HG02938 (cell line): ENCODE data around the gene SNPH.

Experiments used
- ATAC-seq: cut with Tn5 transposase; IDR thresholded peaks from one replicate; pipeline ENCODE4 v1.9.1; 2021; ENCODE audit warnings: mild to moderate bottlenecking, moderate library complexity; ENCODE audit not compliant: unreplicated experiment

The SNPH gene

DNA sequence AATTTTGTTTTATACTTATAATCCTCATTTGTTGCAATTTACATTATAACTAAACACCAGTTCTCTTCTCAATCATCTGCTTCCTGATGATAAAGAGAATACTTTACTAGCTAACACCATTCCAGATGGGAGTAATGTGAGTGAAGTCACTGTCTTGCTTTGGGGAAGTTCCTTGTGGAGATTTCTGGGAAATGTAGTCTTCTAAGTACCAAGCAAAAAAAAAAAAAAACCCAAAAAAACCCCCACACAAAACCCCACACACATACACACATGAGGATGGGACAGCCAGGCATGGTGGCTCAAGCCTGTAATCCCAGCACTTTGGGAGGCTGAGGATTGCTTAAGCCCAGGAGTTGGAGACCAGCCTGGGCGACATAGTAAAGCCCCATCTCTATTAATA lies 2.2 kb upstream of the SNPH start:
- no peak for ATAC-seq

- no peak for ATAC-seq
These were observed 1.4 kb upstream of the SNPH start for GRCh38 chr20:1264727-1265126.

- no peak for ATAC-seq
These were observed 723 bp upstream of the SNPH start for GRCh38 chr20:1265226-1265915.

GRCh38 chr20:1265916-1266166 lies 253 bp upstream of the SNPH start:
- ATAC-seq, result no peak

- no peak for ATAC-seq
These were observed 1.1 kb downstream of the SNPH start for GRCh38 chr20:1267161-1267560.

GRCh38 chr20:1267809-1268374 lies 1.8 kb downstream of the SNPH start:
- ATAC-seq, result no peak

DNA sequence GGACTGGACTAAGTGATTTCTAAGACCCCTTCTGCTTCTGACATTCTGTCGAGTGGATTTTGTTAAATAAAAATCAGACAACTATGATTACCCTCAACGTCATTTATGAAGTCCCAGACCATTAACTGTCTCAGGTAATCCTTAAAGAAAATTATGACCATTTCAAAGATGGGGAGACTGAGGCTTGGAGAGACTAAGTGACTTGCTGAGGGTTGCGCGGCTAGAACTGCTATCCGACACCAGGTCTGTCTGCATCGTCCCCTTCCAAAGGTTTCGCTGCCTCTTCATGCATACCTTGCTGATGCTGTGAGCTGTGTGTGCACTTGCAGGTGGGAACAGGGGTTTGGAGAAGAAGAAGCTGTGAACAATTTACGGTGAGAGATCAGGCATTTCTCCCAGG lies 3.1 kb downstream of the SNPH start:
- no peak for ATAC-seq

DNA sequence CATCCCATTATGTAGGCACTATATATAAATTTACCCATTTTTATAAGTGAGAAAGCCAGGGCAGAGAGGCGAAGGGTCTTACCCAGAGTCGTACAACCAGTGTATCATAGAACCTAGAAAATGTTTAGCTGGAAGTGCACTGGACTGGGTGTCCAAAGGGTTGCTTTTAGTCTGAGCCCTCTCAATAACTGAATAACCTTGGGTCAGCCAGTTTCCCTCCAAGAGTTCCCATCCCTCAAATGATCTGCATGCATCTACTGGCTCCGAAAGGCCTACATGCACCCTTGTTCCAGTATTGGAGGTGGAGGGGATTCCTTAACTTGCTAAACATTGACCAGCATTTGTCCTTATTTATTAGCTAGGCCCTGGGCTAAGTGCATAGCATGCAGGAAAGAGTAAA lies 3.8 kb downstream of the SNPH start:
- no peak for ATAC-seq

GRCh38 chr20:1272368-1273100 lies 6.4 kb downstream of the SNPH start:
- ATAC-seq, result no peak

DNA sequence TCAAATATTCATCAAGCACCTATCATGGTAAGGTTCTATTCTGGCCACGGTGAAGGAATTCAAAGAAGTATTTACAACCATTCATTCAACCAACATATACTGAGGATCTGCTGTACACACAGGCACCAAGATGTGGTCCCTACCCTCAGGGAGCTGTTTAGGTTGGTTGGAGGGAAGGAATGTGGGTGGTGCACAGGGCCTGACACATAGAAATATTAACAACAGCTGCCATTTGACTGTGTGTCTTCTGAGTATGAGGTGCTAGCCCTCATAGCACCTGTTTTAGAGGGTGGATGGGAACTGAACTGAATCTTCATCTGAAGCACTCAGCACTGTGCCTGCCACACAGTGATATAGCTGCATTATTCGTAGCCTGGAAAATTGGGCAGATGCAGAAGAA lies 7.3 kb downstream of the SNPH start:
- no peak for ATAC-seq

GRCh38 chr20:1274485-1275311 lies 8.6 kb downstream of the SNPH start:
- ATAC-seq, result no peak

GRCh38 chr20:1275919-1276318 lies 9.8 kb downstream of the SNPH start:
- no peak for ATAC-seq

DNA sequence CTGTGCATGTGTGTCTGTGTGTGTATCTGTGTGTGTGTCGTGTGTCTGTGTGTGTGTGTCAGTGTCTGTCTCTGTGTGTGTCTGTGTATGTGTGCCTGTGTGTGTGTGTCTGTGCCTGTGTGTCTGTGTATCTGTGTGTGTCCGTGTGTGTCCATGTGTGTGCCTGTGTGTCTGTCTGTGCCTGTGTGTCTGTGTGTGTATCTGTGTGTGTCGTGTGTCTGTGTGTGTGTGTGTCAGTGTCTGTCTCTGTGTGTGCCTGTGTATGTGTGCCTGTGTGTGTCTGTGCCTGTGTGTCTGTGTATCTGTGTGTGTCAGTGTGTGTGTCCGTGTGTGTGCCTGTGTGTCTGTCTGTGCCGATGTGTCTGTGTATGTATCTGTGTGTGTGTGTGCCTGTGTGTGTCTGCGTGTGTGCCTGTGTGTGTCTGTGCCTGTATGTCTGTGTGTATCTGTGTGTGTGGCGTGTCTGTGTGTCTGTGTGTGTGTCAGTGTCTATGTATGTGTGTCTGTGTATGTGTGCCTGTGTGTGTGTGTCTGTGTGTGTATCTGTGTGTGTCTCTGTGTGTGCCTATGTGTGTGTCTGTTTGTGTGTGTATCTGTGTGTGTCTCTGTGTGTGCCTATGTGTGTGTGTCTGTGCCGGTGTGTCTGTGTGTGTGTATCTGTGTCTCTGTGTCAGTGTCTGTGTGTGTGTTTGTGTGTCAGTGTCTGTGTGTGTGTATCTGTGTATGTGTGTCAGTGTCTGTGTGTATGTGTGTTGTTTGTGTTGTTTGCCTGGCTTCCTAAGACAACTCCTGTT lies 11.6 kb downstream of the SNPH start:
- ATAC-seq, result no peak

- ATAC-seq, result no peak
These were observed 12.9 kb downstream of the SNPH start for GRCh38 chr20:1278993-1279392.

GRCh38 chr20:1280195-1281102 lies 14.4 kb downstream of the SNPH start:
- no peak for ATAC-seq

DNA sequence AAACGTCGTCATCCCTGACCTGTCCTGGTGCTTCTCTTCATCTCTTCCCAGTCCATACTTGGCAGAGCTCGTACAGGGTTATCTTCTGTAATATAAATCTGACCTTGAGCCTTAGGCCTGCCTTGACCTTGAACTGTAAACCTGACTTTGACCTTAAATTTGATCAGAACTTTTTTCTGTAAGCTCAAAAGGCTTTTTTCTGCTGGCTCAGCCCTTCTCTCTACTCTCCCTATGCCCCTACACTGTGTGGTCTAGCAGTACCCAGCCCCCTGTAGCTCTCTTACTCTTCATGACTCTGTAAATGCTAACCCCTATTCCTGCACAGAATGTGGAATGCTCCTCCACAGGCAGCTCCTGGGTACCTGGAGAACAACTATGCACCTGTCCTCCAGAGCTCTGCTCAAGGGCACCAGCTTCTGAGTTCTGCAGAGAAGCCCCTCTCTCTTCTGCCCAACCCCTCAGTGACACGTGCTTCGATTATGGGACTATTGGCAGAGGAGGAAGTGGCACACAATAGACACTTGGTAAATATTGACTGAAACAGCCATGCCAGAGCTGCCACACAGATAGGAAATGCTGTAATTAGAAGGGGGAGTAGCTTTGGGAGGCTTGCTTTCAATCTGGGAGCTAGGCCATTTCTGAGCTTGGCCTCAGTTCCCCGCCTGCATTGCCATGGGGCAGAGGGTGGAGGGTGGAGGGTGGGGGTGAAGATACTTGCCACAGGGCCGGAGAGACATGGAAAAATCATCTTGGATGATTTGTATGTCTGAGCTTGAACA lies 15.4 kb downstream of the SNPH start:
- no peak for ATAC-seq

DNA sequence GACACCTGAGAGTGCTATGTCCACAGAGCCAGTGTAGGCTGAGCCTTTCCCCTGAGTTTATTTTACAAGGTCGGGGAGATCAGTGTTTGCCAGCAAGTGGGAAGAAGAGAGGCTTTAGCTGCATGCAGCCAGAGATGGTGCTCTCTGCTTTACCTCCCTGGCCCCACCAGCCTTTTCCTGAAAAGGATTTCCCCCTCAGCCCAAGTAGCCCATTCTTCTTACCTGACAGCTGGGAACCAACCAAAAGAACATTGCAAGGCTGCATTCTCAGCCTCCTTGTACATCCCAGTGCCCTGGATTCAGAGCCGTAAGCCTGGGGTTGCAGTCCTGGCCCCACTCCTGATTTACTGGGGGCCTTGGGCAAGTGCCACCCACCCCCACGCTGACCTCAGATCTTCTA lies 16.9 kb downstream of the SNPH start:
- no peak for ATAC-seq

GRCh38 chr20:1283522-1284510 lies 17.7 kb downstream of the SNPH start:
- no peak for ATAC-seq
